Stimulated activated CD4-positive, alpha-beta T cell treated with anti-CD3 and anti-CD28 coated beads, Interleukin-2, amount 100 ng/mL, for 4 hours (primary cell): ENCODE measurements around the gene BABAM2.

Experiments
- DNase-seq: peaks from one replicate; pipeline ENCODE4 v3.0.0-alpha.2; 2020; ENCODE audit warnings: low read depth

Gene BABAM2

GRCh38 chr2:28380219-28380618 lies 489.7 kb downstream of the BABAM2 start:
- no peak for DNase-seq

GRCh38 chr2:28381225-28382180 lies 491.0 kb downstream of the BABAM2 start:
- no peak for DNase-seq

- no peak for DNase-seq
Observed at GRCh38 chr2:28382755-28383154, 492.2 kb downstream of the BABAM2 start.

GRCh38 chr2:28387082-28387960 lies 496.8 kb downstream of the BABAM2 start:
- no peak for DNase-seq
